H1 (cell line): Measurements from ENCODE around the gene PDE2A. TPM values are rescaled to one million over a fixed set of nuclear protein-coding genes. Genes with fewer than 3 reads are reported as not detected.

Source experiments
- CTCF ChIA-PET: fragments of 300-600 bp; sonication (Branson Sonifier 250); formaldehyde crosslinking; loops from one replicate; lab custom pipeline; 2021; ENCODE audit not compliant: partially characterized antibody; lab: Charles Lee
- POLR2A ChIA-PET: fragments of 300-600 bp; sonication (Branson Sonifier 250); formaldehyde crosslinking; loops from one replicate; lab custom pipeline; 2021; ENCODE audit warnings: inconsistent platforms; ENCODE audit not compliant: partially characterized antibody; lab: Charles Lee
- DNase-seq, 2 experiments: peaks; one replicate each; pipeline versions ENCODE4 v3.0.0 to v3.0.0-alpha.2; 2010 to 2022; ENCODE audit warnings: low spot score in 2 of 2, low read depth in 1 of 2, mixed read lengths in 1 of 2
- FAIRE-seq: peaks from 2 replicates; lab custom pipeline; 2011; peaks lifted over from hg19 to GRCh38; lab: Jason Lieb, UNC
- H2AFZ ChIP-seq: 2 replicates; pipeline ENCODE4 v1.8.1; 2012; ENCODE audit warnings: low read length, inconsistent platforms
- H2AK5ac ChIP-seq: 2 replicates; pipeline ENCODE4 v1.6.1; 2013; ENCODE audit warnings: low read depth, low read length
- H2BK120ac ChIP-seq: replicated peaks from 2 replicates; pipeline ENCODE3; 2013; ENCODE audit warnings: low read depth, low read length, inconsistent platforms
- H2BK12ac ChIP-seq: 2 replicates; pipeline ENCODE4 v1.6.1; 2013; ENCODE audit warnings: low read depth, low read length
- H2BK15ac ChIP-seq: 2 replicates; pipeline ENCODE4 v1.6.1; 2013; ENCODE audit warnings: low read length
- H2BK20ac ChIP-seq: 2 replicates; pipeline ENCODE4 v1.6.1; 2013; ENCODE audit warnings: low read length
- H2BK5ac ChIP-seq: 2 replicates; pipeline ENCODE4 v1.6.1; 2013; ENCODE audit warnings: low read depth, low read length
- H3K14ac ChIP-seq: 2 replicates; pipeline ENCODE4 v1.6.1; 2013; ENCODE audit warnings: inconsistent platforms; ENCODE audit not compliant: insufficient read length
- H3K18ac ChIP-seq: 2 replicates; pipeline ENCODE4 v1.6.1; 2013; ENCODE audit warnings: low read length; ENCODE audit errors: extremely low read depth
- H3K23ac ChIP-seq: 2 replicates; pipeline ENCODE4 v1.6.1; 2013; ENCODE audit warnings: inconsistent platforms; ENCODE audit not compliant: insufficient read length
- H3K23me2 ChIP-seq: 2 replicates; pipeline ENCODE4 v1.6.1; 2013; ENCODE audit warnings: low read depth, low read length
- H3K27ac ChIP-seq: 2 replicates; pipeline ENCODE4 v1.6.1; 2011; ENCODE audit warnings: low read depth, low read length, inconsistent platforms
- H3K27me3 ChIP-seq, 4 experiments: replicated peaks in 1 of 4; 1 replicate in 1 of 4; 2 replicates in 3 of 4; pipeline versions ENCODE4 v1.6.1 to v1.8.1; 2011 to 2013; ENCODE audit warnings: low read length in 3 of 4, mild to moderate bottlenecking in 3 of 4, inconsistent platforms in 2 of 4, mixed read lengths in 2 of 4, moderate library complexity in 1 of 4; ENCODE audit not compliant: control insufficient read depth in 3 of 4, insufficient read depth in 3 of 4; ENCODE audit errors: extremely low read depth in 1 of 4
- H3K36me3 ChIP-seq, 4 experiments: 2 replicates each; pipeline versions ENCODE4 v1.6.1 to v1.8.1; 2011 to 2013; ENCODE audit warnings: mild to moderate bottlenecking in 4 of 4, low read length in 3 of 4, moderate library complexity in 2 of 4, control low read depth in 1 of 4, inconsistent platforms in 1 of 4; ENCODE audit not compliant: insufficient read depth in 4 of 4, control insufficient read depth in 2 of 4
- H3K4ac ChIP-seq: replicated peaks from 2 replicates; pipeline ENCODE3; 2013; ENCODE audit warnings: low read length, low read depth, mixed read lengths, inconsistent platforms; ENCODE audit not compliant: insufficient read length
- H3K4me1 ChIP-seq, 4 experiments: replicated peaks in 1 of 4; 1 replicate in 1 of 4; 2 replicates in 3 of 4; pipeline versions ENCODE4 v1.6.1 to v1.8.1; 2011 to 2013; ENCODE audit warnings: low read length in 3 of 4, inconsistent platforms in 2 of 4, mixed read lengths in 1 of 4; ENCODE audit not compliant: insufficient read depth in 4 of 4, control insufficient read depth in 3 of 4
- H3K4me2 ChIP-seq, 2 experiments: 2 replicates each; pipeline versions ENCODE4 v1.6.1 to v1.8.1; 2011 to 2013; ENCODE audit warnings: low read depth in 2 of 2, low read length in 2 of 2, control low read depth in 1 of 2, inconsistent platforms in 1 of 2, mild to moderate bottlenecking in 1 of 2; ENCODE audit not compliant: insufficient read depth in 1 of 2
- H3K4me3 ChIP-seq, 4 experiments: fragments of 200-600, 300-600 bp in 1 of 4; sonication (generic), shearing (Covaris generic), sonication (Bioruptor Twin) in 1 of 4; 2 replicates each; pipeline versions ENCODE4 v1.5.1 to v1.8.1; 2011 to 2016; ENCODE audit warnings: low read length in 4 of 4, low read depth in 3 of 4, control low read depth in 2 of 4, inconsistent platforms in 2 of 4, mild to moderate bottlenecking in 2 of 4, mixed read lengths in 1 of 4, moderate library complexity in 1 of 4; ENCODE audit not compliant: insufficient read depth in 2 of 4; ENCODE audit errors: extremely low read depth in 1 of 4
- H3K56ac ChIP-seq: replicated peaks from 2 replicates; pipeline ENCODE3; 2013; ENCODE audit warnings: low read depth, mild to moderate bottlenecking, mixed read lengths, low read length, inconsistent platforms; ENCODE audit not compliant: insufficient read length
- H3K79me1 ChIP-seq: 2 replicates; pipeline ENCODE4 v1.6.1; 2013; ENCODE audit warnings: low read depth, low read length, control low read depth
- H3K79me2 ChIP-seq, 2 experiments: 2 replicates each; pipeline versions ENCODE4 v1.6.1 to v1.8.1; 2012 to 2013; ENCODE audit warnings: low read length in 2 of 2, mild to moderate bottlenecking in 2 of 2, inconsistent platforms in 1 of 2; ENCODE audit not compliant: insufficient read depth in 2 of 2, control insufficient read depth in 1 of 2
- H3K9ac ChIP-seq, 4 experiments: replicated peaks in 1 of 4; 1 replicate in 1 of 4; 2 replicates in 3 of 4; pipeline versions ENCODE4 v1.6.1 to v1.8.1; 2011 to 2013; ENCODE audit warnings: low read depth in 3 of 4, low read length in 3 of 4, control low read depth in 2 of 4, mild to moderate bottlenecking in 2 of 4, moderate library complexity in 2 of 4, inconsistent platforms in 1 of 4; ENCODE audit errors: extremely low read depth in 1 of 4
- H3K9me3 ChIP-seq, 2 experiments: 2 replicates each; pipeline versions ENCODE4 v1.6.1 to v1.8.1; 2012 to 2013; ENCODE audit warnings: mild to moderate bottlenecking in 2 of 2, moderate library complexity in 2 of 2, control low read depth in 1 of 2, inconsistent platforms in 1 of 2, low read depth in 1 of 2, low read length in 1 of 2, mixed read lengths in 1 of 2; ENCODE audit not compliant: insufficient read depth in 2 of 2
- H4K20me1 ChIP-seq, 2 experiments: replicated peaks in 1 of 2; 2 replicates each; pipeline versions ENCODE3 to v1.8.1; 2011 to 2013; ENCODE audit warnings: inconsistent platforms in 2 of 2, low read length in 2 of 2, mild to moderate bottlenecking in 1 of 2; ENCODE audit not compliant: insufficient read depth in 2 of 2, control insufficient read depth in 1 of 2
- H4K5ac ChIP-seq: 2 replicates; pipeline ENCODE4 v1.6.1; 2013; ENCODE audit warnings: low read length, low read depth, mixed read lengths, inconsistent platforms; ENCODE audit not compliant: insufficient read length
- H4K8ac ChIP-seq: 2 replicates; pipeline ENCODE4 v1.8.0; 2013; ENCODE audit warnings: mild to moderate bottlenecking, moderate library complexity, low read length, inconsistent platforms; ENCODE audit not compliant: insufficient read depth; ENCODE audit errors: extremely low read depth
- H4K91ac ChIP-seq: replicated peaks from 2 replicates; pipeline ENCODE3; 2013; ENCODE audit warnings: low read length, mixed read lengths, inconsistent platforms; ENCODE audit not compliant: insufficient read length
- BCL11A ChIP-seq, 2 experiments: IDR thresholded peaks; one replicate each; pipeline ENCODE4 v1.6.1; 2011; ENCODE audit warnings: low read depth in 2 of 2, low read length in 2 of 2, mild to moderate bottlenecking in 2 of 2
- BRCA1 ChIP-seq: IDR thresholded peaks from 2 replicates; pipeline ENCODE4 v1.6.1; 2012; ENCODE audit warnings: low read depth, low read length, improper control_type of control experiment
- CTBP2 ChIP-seq: IDR thresholded peaks from 2 replicates; pipeline ENCODE4 v1.7.0; 2011; ENCODE audit warnings: borderline replicate concordance, mild to moderate bottlenecking, moderate library complexity, mixed read lengths, low read length; ENCODE audit not compliant: insufficient read depth, insufficient read length
- HDAC6 ChIP-seq: IDR thresholded peaks from one replicate; pipeline ENCODE4 v1.7.1; 2012; ENCODE audit warnings: low read depth, mild to moderate bottlenecking, inconsistent platforms, low read length, moderate library complexity
- JUN ChIP-seq: IDR thresholded peaks from 2 replicates; pipeline ENCODE4 v1.6.1; 2011; ENCODE audit warnings: low read depth, mild to moderate bottlenecking, improper control_type of control experiment, low read length
- JUND ChIP-seq: IDR thresholded peaks from 2 replicates; pipeline ENCODE4 v1.6.1; 2011; ENCODE audit warnings: mild to moderate bottlenecking, improper control_type of control experiment, low read length
- KDM1A ChIP-seq: fragments of 200-600, 300-600 bp; sonication (generic); IDR thresholded peaks from 2 replicates; pipeline ENCODE4 v1.7.1; 2016; ENCODE audit warnings: mild to moderate bottlenecking, low read length, borderline replicate concordance
- PHF8 ChIP-seq: fragments of 200-600 bp; sonication (generic); conservative IDR thresholded peaks from 2 replicates; pipeline ENCODE4 v1.7.1; 2012; ENCODE audit warnings: low read depth, mild to moderate bottlenecking, inconsistent platforms, low read length, moderate library complexity
- POLR2AphosphoS5 ChIP-seq: IDR thresholded peaks from 2 replicates; pipeline ENCODE4 v1.6.1; 2011; ENCODE audit warnings: low read depth, low read length
- SP4 ChIP-seq: IDR thresholded peaks from 2 replicates; pipeline ENCODE4 v1.6.1; 2012; ENCODE audit warnings: low read length, inconsistent platforms
- SUZ12 ChIP-seq: fragments of 200-600 bp; sonication (generic); IDR thresholded peaks from 2 replicates; pipeline ENCODE4 v1.6.1; 2012; ENCODE audit warnings: mild to moderate bottlenecking, inconsistent platforms, low read length, moderate library complexity, mixed read lengths
- TAF7 ChIP-seq: optimal IDR thresholded peaks from 2 replicates; pipeline ENCODE3; 2011; ENCODE audit warnings: low read depth, mild to moderate bottlenecking, inconsistent platforms, low read length, moderate library complexity, borderline replicate concordance
- USF2 ChIP-seq: IDR thresholded peaks from 2 replicates; pipeline ENCODE4 v1.6.1; 2011; ENCODE audit warnings: low read length, improper control_type of control experiment
- WGBS, 2 experiments: shearing (Covaris generic) in 1 of 2; methylation state at CpG; one replicate each; pipeline versions ENCODE4 v1.1.6 to v1.1.7; 2013 to 2015; ENCODE audit warnings: low lambda C conversion rate in 2 of 2, mixed read lengths in 2 of 2, inconsistent platforms in 1 of 2, low coverage in 1 of 2, missing lambda C conversion rate in 1 of 2; ENCODE audit not compliant: insufficient replicate concordance in 2 of 2, insufficient coverage in 1 of 2, insufficient read length in 1 of 2; ENCODE audit errors: extremely low coverage in 1 of 2, missing lambda C conversion rate in 1 of 2; 5-methylcytosine and 5-hydroxymethylcytosine counted together
- polyA plus RNA-seq, 7 experiments: library from polyadenylated mRNA; depleted of rRNA in 3 of 7; stranded (reverse) in 5 of 7; unstranded in 2 of 7; fragments of >200 nt in 5 of 7; fragments of 200-250 nt in 2 of 7; gene quantifications; 1 replicate in 5 of 7; 2 replicates in 1 of 7; 4 replicates in 1 of 7; pipeline versions ENCODE4 v1.2.1 to v1.2.3, GENCODE V29; 2011 to 2013; ENCODE audit warnings: missing spikeins in 2 of 7, mixed read lengths in 2 of 7
- total RNA-seq: library from RNA; stranded (reverse); fragmentation: NEBNext Ultra II Directional; extraction: Animal tissue kit (Norgen Biotek cat#: 25700); gene quantifications from 2 replicates; pipeline ENCODE4 v1.2.1, GENCODE V29; 2021

PDE2A gene
- total and polyA plus RNA-seq, 2 of the 8 experiments (the other 6 are each of a cell fraction or from before 2014, with no cell fraction given): 3.4 to 7.1 TPM

- Histone ChIP-seq H4K8ac (no peak overlapping the region), H4K5ac (no peak overlapping the region), H3K4me3 (peak overlapping the region in 2 of 4 experiments; percentile 45 to 69; a peak in 3 of 8 replicates), H3K4me2 (peak overlapping the region; percentile 55 to 87; a peak in 3 of 4 replicates), H3K27ac (no peak overlapping the region), H3K4me1 (peaks cover 5 to 24% (median 18%) of the 10 kb centered on the region in 4 experiments), H3K9me3 (no peaks in the 10 kb centered on the region), H2AFZ (no peak overlapping the region), H3K23ac (no peak overlapping the region), H3K79me1 (no peaks in the 10 kb centered on the region), H3K56ac (no peak overlapping the region), H2BK20ac (no peak overlapping the region), H3K23me2 (peaks cover 5% of the 10 kb centered on the region; the same call in 1 of the 2 replicates), H3K4ac (no peak overlapping the region), H3K9ac (no peak overlapping the region), H3K27me3 (peaks cover 17 to 64% (median 50%) of the 10 kb centered on the region in 4 experiments), H3K79me2 (no peaks in the 10 kb centered on the region), H3K18ac (no peak overlapping the region), H2BK120ac (no peak overlapping the region), H2BK5ac (no peak overlapping the region; the same call in 1 of the 2 replicates), H3K36me3 (no peaks in the 10 kb centered on the region), H2BK15ac (no peak overlapping the region), H2AK5ac (no peak overlapping the region; the same call in 1 of the 2 replicates), H3K14ac (no peak overlapping the region), H4K91ac (no peak overlapping the region), H2BK12ac (no peak overlapping the region; the same call in 1 of the 2 replicates), H4K20me1 (no peaks in the 10 kb centered on the region)
- CTCF ChIA-PET: interaction anchor here (0.6 to 14.6 kb wide), 12 partner anchors 8 to 203 kb away, joined by 3 to 552 read pairs (median 8); partner anchors contain the start of genes PDE2A and STARD10
- WGBS, 2 experiments: 77% methylated on average over 5 of the region's 5 CpGs; no CpG with 5 or more reads in 1 of the 2 experiments
- DNase-seq (no peak), FAIRE-seq (no peak)
- POLR2A ChIA-PET: interaction anchor here (1.5 to 1.8 kb wide), 2 partner anchors 10 to 45 kb away, joined by 4 to 5 read pairs; no protein-coding TSS in a partner anchor
- TF ChIP-seq KDM1A: peak; percentile 72; the same call in 1 of the 2 replicates
- TF ChIP-seq BRCA1: no peak
- TF ChIP-seq HDAC6: no peak
- TF ChIP-seq SP4: no peak
- TF ChIP-seq BCL11A (IDR thresholded peaks at IDR 0.05; ENCODE audit: low read depth in 2 of 2, low read length in 2 of 2): no peak
- no peak for TF ChIP-seq JUN
- no peak for TF ChIP-seq TAF7
- TF ChIP-seq USF2: no peak
- no peak for TF ChIP-seq POLR2AphosphoS5
- no peak for TF ChIP-seq CTBP2
- 0 out of 2 replicates have a peak, but pooled peaks have one; percentile 16 for TF ChIP-seq SUZ12
- no peak for TF ChIP-seq JUND
- TF ChIP-seq PHF8: no peak
These were observed 83.2 kb downstream of the PDE2A start for GRCh38 chr11:72591023-72591422.
